GM21515 (cell line): Measurements from ENCODE around the gene KHSRP.
"Not testable (repeated sequence)": the region's sequence is repeated elsewhere in the genome, so short reads cannot be mapped to it uniquely, and the experiment has no call there.

Experiments used
- ATAC-seq: cut with Tn5 transposase; IDR thresholded peaks from one replicate; pipeline ENCODE4 v1.9.1; 2021; ENCODE audit not compliant: unreplicated experiment

KHSRP gene

GRCh38 chr19:6421075-6422014 lies 3.3 kb downstream of the KHSRP start:
- no peak for ATAC-seq

- no peak for ATAC-seq
These were observed 6.1 kb downstream of the KHSRP start for GRCh38 chr19:6418562-6418932.

- no peak for ATAC-seq
These were observed 6.7 kb downstream of the KHSRP start for GRCh38 chr19:6417713-6418561.

- no peak for ATAC-seq
These were observed 7.8 kb downstream of the KHSRP start for GRCh38 chr19:6416658-6417405.

- ATAC-seq, result no peak
These were observed 8.9 kb downstream of the KHSRP start for GRCh38 chr19:6415591-6416190.

GRCh38 chr19:6414793-6415590 lies 9.6 kb downstream of the KHSRP start:
- ATAC-seq, result no peak

GRCh38 chr19:6413721-6414643 lies 10.6 kb downstream of the KHSRP start:
- ATAC-seq, result no peak

GRCh38 chr19:6413291-6413690 lies 11.3 kb downstream of the KHSRP start:
- ATAC-seq, result no peak

- no peak for ATAC-seq
These were observed 12.0 kb downstream of the KHSRP start for GRCh38 chr19:6412447-6413091.

GRCh38 chr19:6412061-6412446 lies 12.6 kb downstream of the KHSRP start:
- ATAC-seq, result no peak

- ATAC-seq, result no peak
These were observed 15.3 kb downstream of the KHSRP start for GRCh38 chr19:6409346-6409745.

GRCh38 chr19:6406401-6406800 lies 18.2 kb downstream of the KHSRP start:
- ATAC-seq, result no peak

GRCh38 chr19:6402837-6403608 lies 21.6 kb downstream of the KHSRP start:
- no peak for ATAC-seq

- no peak for ATAC-seq
These were observed 22.6 kb downstream of the KHSRP start for GRCh38 chr19:6402058-6402457.

GRCh38 chr19:6400062-6400944 lies 24.3 kb downstream of the KHSRP start:
- ATAC-seq, result not testable (repeated sequence)

GRCh38 chr19:6396305-6396704 lies 28.3 kb downstream of the KHSRP start:
- ATAC-seq, result no peak

- no peak for ATAC-seq
These were observed 29.8 kb downstream of the KHSRP start for GRCh38 chr19:6394831-6395230.
